Ishikawa (cell line): ENCODE data around the gene AP5B1.

Experiments
- CEBPB ChIP-seq: IDR thresholded peaks from 2 replicates; pipeline ENCODE4 v1.6.1; 2012
- CREB1 ChIP-seq: IDR thresholded peaks from 2 replicates; pipeline ENCODE4 v1.6.1; 2012; ENCODE audit warnings: low read depth
- EGR1 ChIP-seq: IDR thresholded peaks from 2 replicates; pipeline ENCODE4 v1.6.1; 2012
- EP300 ChIP-seq: IDR thresholded peaks from 2 replicates; pipeline ENCODE4 v1.6.1; 2012; ENCODE audit warnings: borderline replicate concordance
- FOXM1 ChIP-seq: IDR thresholded peaks from 2 replicates; pipeline ENCODE4 v1.6.1; 2012; ENCODE audit warnings: low read depth, borderline replicate concordance
- MAX ChIP-seq: IDR thresholded peaks from 2 replicates; pipeline ENCODE4 v1.6.1; 2012
- NFIC ChIP-seq: IDR thresholded peaks from 2 replicates; pipeline ENCODE4 v1.6.1; 2012
- RAD21 ChIP-seq: IDR thresholded peaks from 2 replicates; pipeline ENCODE4 v1.6.1; 2012; ENCODE audit warnings: low read depth
- REST ChIP-seq: IDR thresholded peaks from 2 replicates; pipeline ENCODE4 v1.6.1; 2012; ENCODE audit warnings: low read depth, mild to moderate bottlenecking
- TAF1 ChIP-seq: IDR thresholded peaks from 2 replicates; pipeline ENCODE4 v1.6.1; 2012; ENCODE audit warnings: low read depth, mild to moderate bottlenecking
- TCF12 ChIP-seq: IDR thresholded peaks from 2 replicates; pipeline ENCODE4 v1.6.1; 2012; ENCODE audit warnings: low read depth
- TEAD4 ChIP-seq: IDR thresholded peaks from 2 replicates; pipeline ENCODE4 v1.6.1; 2012
- USF1 ChIP-seq: IDR thresholded peaks from 2 replicates; pipeline ENCODE4 v1.6.1; 2012
- YY1 ChIP-seq: IDR thresholded peaks from 2 replicates; pipeline ENCODE4 v1.6.1; 2012; ENCODE audit warnings: low read depth
- ZBTB7A ChIP-seq: IDR thresholded peaks from 2 replicates; pipeline ENCODE4 v1.6.1; 2012; ENCODE audit warnings: low read depth

The AP5B1 gene

GRCh38 chr11:65745049-65745448 is 35.7 kb downstream of the AP5B1 start:
- TF ChIP-seq ZBTB7A (no peak), USF1 (no peak), EGR1 (no peak), REST (no peak), TEAD4 (no peak), MAX (no peak), TCF12 (no peak)

- TF ChIP-seq CREB1 (no peak), REST (no peak), YY1 (no peak), RAD21 (no peak), TAF1 (no peak), EGR1 (no peak)
Observed at GRCh38 chr11:65744699-65745042, 36.1 kb downstream of the AP5B1 start.

GRCh38 chr11:65744026-65744698 is 36.6 kb downstream of the AP5B1 start:
- TF ChIP-seq USF1 (no peak), RAD21 (peak; percentile 64)

- TF ChIP-seq NFIC (no peak), MAX (no peak), EP300 (no peak), REST (no peak), USF1 (no peak), CREB1 (no peak), TAF1 (no peak), TCF12 (no peak), CEBPB (no peak), TEAD4 (no peak), YY1 (no peak), ZBTB7A (no peak), RAD21 (no peak), FOXM1 (no peak)
Observed at GRCh38 chr11:65743681-65744025, 37.1 kb downstream of the AP5B1 start.

- TF ChIP-seq TCF12 = no peak
- TF ChIP-seq MAX = no peak
Observed at GRCh38 chr11:65742353-65742752, 38.4 kb downstream of the AP5B1 start.
